Measurements from ENCODE around the gene SAFB2.

GRCh38 chr19:5621945-5622464 is 571 bp downstream of the SAFB2 start:
- TF ChIP-seq CTCF (IDR thresholded peaks at IDR 0.05) (no peak), POLR2A (IDR thresholded peaks at IDR 0.05) (no peak), POLR2AphosphoS5 (IDR thresholded peaks at IDR 0.05) (no peak), EP300 (IDR thresholded peaks at IDR 0.05) (no peak)
